T-helper 1 cell treated with Interleukin-12 subunit alpha and Interleukin-12 subunit beta and Interleukin-4 antibody, amounts not matched to agents 30 μg/mL and 1 μg/mL, for 36 hours (primary cell): ENCODE measurements around the gene HIGD2A.

Source experiments
- H3K27ac Mint-ChIP-seq: one replicate; pipeline ENCODE4 v1.8.0; 2021; ENCODE audit warnings: mild to moderate bottlenecking, mixed read lengths
- H3K27me3 Mint-ChIP-seq: one replicate; pipeline ENCODE4 v1.8.0; 2021; ENCODE audit warnings: low read depth, mixed read lengths
- H3K36me3 Mint-ChIP-seq: one replicate; pipeline ENCODE4 v1.8.0; 2021; ENCODE audit warnings: low read depth, mixed read lengths
- H3K4me1 Mint-ChIP-seq: one replicate; pipeline ENCODE4 v1.8.0; 2021; ENCODE audit warnings: low read depth, mixed read lengths
- H3K4me3 Mint-ChIP-seq: one replicate; pipeline ENCODE4 v1.8.0; 2021; ENCODE audit warnings: mild to moderate bottlenecking, moderate library complexity, mixed read lengths
- H3K9me3 Mint-ChIP-seq: one replicate; pipeline ENCODE4 v1.8.0; 2021; ENCODE audit warnings: mixed read lengths

The HIGD2A gene

DNA sequence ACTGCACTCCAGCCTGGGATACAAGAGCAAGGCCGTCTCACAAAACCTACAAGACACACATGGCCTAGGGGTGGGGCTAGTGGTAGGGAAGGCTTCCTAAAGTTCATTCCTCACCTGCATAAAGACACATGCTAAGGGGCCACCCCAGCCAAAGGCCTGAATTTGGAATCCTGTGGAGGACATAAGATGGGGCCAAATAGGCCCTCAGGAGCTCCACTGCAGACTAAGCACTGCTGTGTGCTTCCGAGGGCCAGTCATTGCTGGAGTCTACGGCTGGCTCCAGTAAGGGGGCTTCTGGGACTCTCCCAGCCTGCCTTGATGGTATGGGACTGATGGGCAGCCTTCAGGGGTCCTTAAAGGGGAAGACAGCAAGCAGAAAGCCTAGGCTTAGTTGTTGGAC lies 5.8 kb upstream of the HIGD2A start:
- peaks cover 30% of the 10 kb centered on the region for H3K36me3 Mint-ChIP-seq

DNA sequence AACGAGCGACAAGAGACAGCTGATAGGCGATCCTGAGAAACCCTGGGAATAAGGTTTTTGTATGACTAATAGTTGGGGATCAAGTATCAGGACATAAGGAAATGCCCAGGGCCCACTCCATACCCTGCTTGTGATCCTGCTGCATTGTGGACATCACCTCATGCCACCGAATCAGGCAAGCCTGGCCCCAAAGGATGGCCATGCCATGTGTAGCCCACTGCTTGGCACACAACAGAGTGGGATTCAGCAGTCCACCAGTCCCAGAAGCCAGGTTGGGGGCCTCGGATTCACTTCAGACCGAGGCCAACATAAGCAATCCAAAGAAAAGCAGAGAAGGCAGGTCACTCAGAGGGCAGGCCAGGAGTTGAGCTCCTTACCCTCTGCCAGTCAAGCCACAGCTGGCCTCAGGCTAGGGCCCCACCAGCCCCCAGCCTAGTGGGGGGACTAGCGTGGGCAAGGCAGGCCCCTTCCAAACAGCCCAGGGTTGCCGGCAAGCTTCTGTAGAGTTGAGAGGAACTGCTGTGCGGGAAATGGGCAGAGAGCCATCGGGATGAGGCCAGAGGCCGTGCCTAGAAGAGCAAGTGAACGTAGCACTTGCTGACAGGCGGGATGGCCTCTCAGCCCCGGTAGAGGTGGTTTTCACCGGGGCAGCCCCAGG lies 5.2 kb upstream of the HIGD2A start:
- Mint-ChIP-seq H3K36me3 (peaks cover 32% of the 10 kb centered on the region), H3K27ac (no peak overlapping the region), H3K4me3 (no peak overlapping the region), H3K9me3 (no peaks in the 10 kb centered on the region), H3K4me1 (peaks cover 19% of the 10 kb centered on the region), H3K27me3 (no peaks in the 10 kb centered on the region)

More for the DNA sequence above, 5.8 kb upstream of the HIGD2A start:
- Mint-ChIP-seq H3K27ac (no peak overlapping the region), H3K27me3 (no peaks in the 10 kb centered on the region), H3K4me3 (no peak overlapping the region), H3K9me3 (no peaks in the 10 kb centered on the region), H3K4me1 (peaks cover 19% of the 10 kb centered on the region)

- no peaks in the 10 kb centered on the region for H3K27me3 Mint-ChIP-seq
- no peak overlapping the region for H3K27ac Mint-ChIP-seq
- H3K4me1 Mint-ChIP-seq, result peaks cover 19% of the 10 kb centered on the region
- no peaks in the 10 kb centered on the region for H3K9me3 Mint-ChIP-seq
- H3K4me3 Mint-ChIP-seq, result no peak overlapping the region
- peaks cover 32% of the 10 kb centered on the region for H3K36me3 Mint-ChIP-seq
Measured at GRCh38 chr5:176383961-176384360, 4.6 kb upstream of the HIGD2A start.

- Mint-ChIP-seq H3K4me1 (peaks cover 19% of the 10 kb centered on the region), H3K9me3 (no peaks in the 10 kb centered on the region), H3K27ac (no peak overlapping the region), H3K4me3 (no peak overlapping the region), H3K27me3 (no peaks in the 10 kb centered on the region), H3K36me3 (peaks cover 32% of the 10 kb centered on the region)
Measured at GRCh38 chr5:176384366-176384930, 4.1 kb upstream of the HIGD2A start.

DNA sequence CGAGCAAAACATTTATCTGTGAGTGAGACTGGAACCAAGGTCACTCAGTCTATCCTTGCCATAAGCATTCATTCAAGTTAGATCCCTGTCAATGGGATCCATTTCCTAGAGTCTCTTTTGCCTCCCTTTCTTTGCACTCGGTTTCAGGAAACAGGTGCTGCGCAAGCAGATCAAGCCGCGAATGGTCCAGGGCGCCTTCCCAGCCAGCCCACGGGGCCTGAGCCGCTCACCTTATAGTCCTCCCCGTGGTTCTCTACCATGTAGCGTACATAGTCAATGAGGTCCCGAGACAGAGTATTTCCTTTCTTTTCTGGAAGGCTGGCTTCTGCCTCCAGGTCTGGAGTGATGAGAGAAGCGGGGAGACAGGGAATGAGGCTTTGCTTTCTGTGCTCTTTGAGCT lies 3.6 kb upstream of the HIGD2A start:
- Mint-ChIP-seq H3K4me1 (peaks cover 22% of the 10 kb centered on the region), H3K9me3 (no peaks in the 10 kb centered on the region), H3K27ac (no peak overlapping the region), H3K4me3 (no peak overlapping the region), H3K36me3 (peaks cover 28% of the 10 kb centered on the region), H3K27me3 (no peaks in the 10 kb centered on the region)

DNA sequence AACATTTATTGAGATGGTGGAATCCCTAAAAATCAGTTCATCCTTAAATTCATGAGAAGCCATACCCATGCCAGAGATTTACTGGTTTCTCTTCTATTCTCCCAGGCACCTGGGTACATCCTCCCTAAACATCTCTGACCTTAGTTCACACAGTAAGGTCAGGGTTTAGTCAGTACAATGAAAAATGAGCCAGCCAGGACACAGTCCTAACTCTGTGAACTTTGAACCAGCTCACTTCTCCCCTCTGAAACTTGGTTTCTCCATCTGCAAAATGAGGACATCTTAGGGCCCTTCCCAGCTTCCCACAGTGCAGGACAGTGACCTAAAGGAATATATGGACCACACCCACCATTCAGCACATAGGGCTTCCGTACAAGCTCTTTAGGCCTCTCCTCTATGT lies 2.1 kb upstream of the HIGD2A start:
- Mint-ChIP-seq H3K27ac (no peak overlapping the region), H3K36me3 (peaks cover 28% of the 10 kb centered on the region), H3K4me3 (peak overlapping the region; percentile 40)

GRCh38 chr5:176387384-176387925 lies 1.1 kb upstream of the HIGD2A start:
- Mint-ChIP-seq H3K36me3 (peaks cover 30% of the 10 kb centered on the region), H3K27me3 (no peaks in the 10 kb centered on the region), H3K4me3 (peak overlapping the region; percentile 98), H3K4me1 (peaks cover 22% of the 10 kb centered on the region), H3K9me3 (no peaks in the 10 kb centered on the region), H3K27ac (peak overlapping the region; percentile 100)

More for the DNA sequence above, 2.1 kb upstream of the HIGD2A start:
- H3K9me3 Mint-ChIP-seq, result no peaks in the 10 kb centered on the region
- H3K27me3 Mint-ChIP-seq, result no peaks in the 10 kb centered on the region
- peaks cover 22% of the 10 kb centered on the region for H3K4me1 Mint-ChIP-seq

- Mint-ChIP-seq H3K4me1 (peaks cover 22% of the 10 kb centered on the region), H3K9me3 (no peaks in the 10 kb centered on the region), H3K36me3 (peaks cover 29% of the 10 kb centered on the region)
Measured at GRCh38 chr5:176388003-176388443, 528 bp upstream of the HIGD2A start.

DNA sequence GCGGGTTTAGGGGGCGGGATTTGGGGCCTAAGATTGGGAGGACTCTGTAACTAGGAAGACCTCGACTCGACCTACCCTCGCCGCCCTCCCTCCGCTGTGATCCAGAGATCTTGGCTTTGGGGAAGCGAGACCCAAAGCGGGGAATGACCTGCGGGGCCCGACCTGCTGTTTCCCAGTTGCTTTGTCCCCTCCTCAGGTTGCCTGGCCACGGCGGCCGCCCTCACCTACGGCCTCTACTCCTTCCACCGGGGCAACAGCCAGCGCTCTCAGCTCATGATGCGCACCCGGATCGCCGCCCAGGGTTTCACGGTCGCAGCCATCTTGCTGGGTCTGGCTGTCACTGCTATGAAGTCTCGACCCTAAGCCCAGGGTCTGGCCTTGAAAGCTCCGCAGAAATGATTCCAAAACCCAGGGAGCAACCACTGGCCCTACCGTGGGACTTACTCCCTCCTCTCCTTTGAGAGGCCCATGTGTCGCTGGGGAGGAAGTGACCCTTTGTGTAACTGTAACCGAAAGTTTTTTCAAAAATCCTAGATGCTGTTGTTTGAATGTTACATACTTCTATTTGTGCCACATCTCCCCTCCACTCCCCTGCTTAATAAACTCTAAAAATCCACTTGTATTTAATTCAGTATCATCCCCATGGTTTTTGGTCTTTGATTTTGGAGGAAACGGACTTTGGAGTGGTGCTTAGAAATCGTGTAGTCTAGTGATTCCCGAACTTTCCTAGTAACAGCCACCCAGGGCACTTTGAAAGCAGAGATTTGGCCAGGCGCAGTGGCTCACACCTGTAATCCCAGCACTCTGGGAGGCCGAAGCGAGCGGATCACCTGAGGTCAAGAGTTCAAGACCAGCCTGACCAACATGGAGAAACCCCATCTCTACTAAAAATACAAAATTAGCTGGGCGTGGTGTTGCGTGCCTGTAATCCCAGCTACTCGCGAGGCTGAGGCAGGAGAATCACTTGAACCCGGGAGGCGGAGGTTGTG lies 878 bp downstream of the HIGD2A start:
- Mint-ChIP-seq H3K27ac (peak overlapping the region; percentile 100), H3K4me1 (peaks cover 22% of the 10 kb centered on the region), H3K27me3 (no peaks in the 10 kb centered on the region), H3K4me3 (peak overlapping the region; percentile 98), H3K36me3 (peaks cover 28% of the 10 kb centered on the region), H3K9me3 (no peaks in the 10 kb centered on the region)

More at GRCh38 chr5:176388003-176388443, 528 bp upstream of the HIGD2A start:
- no peaks in the 10 kb centered on the region for H3K27me3 Mint-ChIP-seq
- peak overlapping the region; percentile 98 for H3K4me3 Mint-ChIP-seq
- peak overlapping the region; percentile 100 for H3K27ac Mint-ChIP-seq

- no peak overlapping the region for H3K27ac Mint-ChIP-seq
- peaks cover 19% of the 10 kb centered on the region for H3K36me3 Mint-ChIP-seq
- H3K27me3 Mint-ChIP-seq, result no peaks in the 10 kb centered on the region
- H3K4me3 Mint-ChIP-seq, result no peak overlapping the region
- peaks cover 15% of the 10 kb centered on the region for H3K4me1 Mint-ChIP-seq
- no peaks in the 10 kb centered on the region for H3K9me3 Mint-ChIP-seq
Measured at GRCh38 chr5:176391479-176391878, 2.9 kb downstream of the HIGD2A start.

- no peak overlapping the region for H3K4me3 Mint-ChIP-seq
- H3K27me3 Mint-ChIP-seq, result no peaks in the 10 kb centered on the region
- H3K4me1 Mint-ChIP-seq, result peaks cover 10% of the 10 kb centered on the region
- no peaks in the 10 kb centered on the region for H3K9me3 Mint-ChIP-seq
- H3K36me3 Mint-ChIP-seq, result peaks cover 20% of the 10 kb centered on the region
- H3K27ac Mint-ChIP-seq, result no peak overlapping the region
Measured at GRCh38 chr5:176391999-176392398, 3.4 kb downstream of the HIGD2A start.

- H3K27ac Mint-ChIP-seq, result no peak overlapping the region
- H3K36me3 Mint-ChIP-seq, result peaks cover 22% of the 10 kb centered on the region
- H3K4me3 Mint-ChIP-seq, result no peak overlapping the region
- H3K9me3 Mint-ChIP-seq, result no peaks in the 10 kb centered on the region
- H3K4me1 Mint-ChIP-seq, result peaks cover 5% of the 10 kb centered on the region
- H3K27me3 Mint-ChIP-seq, result no peaks in the 10 kb centered on the region
Measured at GRCh38 chr5:176392526-176392925, 4.0 kb downstream of the HIGD2A start.

GRCh38 chr5:176394096-176394495 lies 5.5 kb downstream of the HIGD2A start:
- H3K4me1 Mint-ChIP-seq, result peaks cover 3% of the 10 kb centered on the region
- H3K27me3 Mint-ChIP-seq, result no peaks in the 10 kb centered on the region
- H3K9me3 Mint-ChIP-seq, result no peaks in the 10 kb centered on the region
- H3K36me3 Mint-ChIP-seq, result peaks cover 22% of the 10 kb centered on the region
- H3K27ac Mint-ChIP-seq, result no peak overlapping the region
- H3K4me3 Mint-ChIP-seq, result no peak overlapping the region

DNA sequence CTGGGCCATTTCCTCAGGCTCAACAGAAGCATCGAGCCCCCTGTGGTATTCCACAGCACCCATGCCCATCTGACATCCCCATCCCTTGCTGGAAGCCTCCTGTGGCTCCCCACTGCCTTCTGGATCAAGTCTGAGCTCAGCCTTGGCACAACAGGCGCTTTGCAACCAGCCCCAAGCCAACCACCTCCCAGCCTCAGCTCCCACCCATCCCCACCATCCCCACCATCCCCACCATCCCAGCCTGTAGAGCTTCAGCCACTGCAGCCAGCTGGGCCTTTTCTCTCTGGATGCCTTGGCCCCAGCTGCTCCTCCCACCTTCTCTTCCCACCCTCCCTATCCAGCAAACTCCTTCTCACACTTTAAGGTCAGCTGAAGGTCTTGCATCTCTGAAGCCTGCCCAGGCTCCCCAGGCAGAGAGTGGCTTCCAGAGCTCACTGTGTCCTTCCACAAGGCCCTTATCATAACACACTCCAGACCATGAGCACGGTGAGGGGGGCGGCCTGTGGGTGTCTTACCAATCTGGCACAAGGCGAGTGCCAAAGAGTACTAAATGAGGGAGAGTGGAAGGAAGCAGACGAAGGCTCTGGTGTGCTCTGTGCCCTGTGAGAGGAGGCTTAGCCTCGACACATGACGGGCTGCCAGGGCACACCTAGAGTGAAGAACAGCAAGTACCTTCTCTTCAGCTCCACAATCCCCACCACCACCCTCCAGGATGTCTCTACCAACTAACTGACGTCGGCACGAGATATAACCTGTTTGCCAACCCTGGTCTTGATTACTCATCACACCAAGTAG lies 6.5 kb downstream of the HIGD2A start:
- no peak overlapping the region for H3K27ac Mint-ChIP-seq
- no peaks in the 10 kb centered on the region for H3K27me3 Mint-ChIP-seq
- H3K4me3 Mint-ChIP-seq, result no peak overlapping the region
- no peaks in the 10 kb centered on the region for H3K9me3 Mint-ChIP-seq
- peaks cover 22% of the 10 kb centered on the region for H3K36me3 Mint-ChIP-seq
- no peaks in the 10 kb centered on the region for H3K4me1 Mint-ChIP-seq
